ENCODE data around the gene TEN1. TPM values are rescaled to one million over a fixed set of nuclear protein-coding genes. Genes with fewer than 3 reads are reported as not detected.
A peak's percentile ranks its signal among the peaks of the same experiment; 100 is the strongest.

Gene TEN1
- total RNA-seq, 1 donor from 2014 or later = 5.9 TPM

DNA sequence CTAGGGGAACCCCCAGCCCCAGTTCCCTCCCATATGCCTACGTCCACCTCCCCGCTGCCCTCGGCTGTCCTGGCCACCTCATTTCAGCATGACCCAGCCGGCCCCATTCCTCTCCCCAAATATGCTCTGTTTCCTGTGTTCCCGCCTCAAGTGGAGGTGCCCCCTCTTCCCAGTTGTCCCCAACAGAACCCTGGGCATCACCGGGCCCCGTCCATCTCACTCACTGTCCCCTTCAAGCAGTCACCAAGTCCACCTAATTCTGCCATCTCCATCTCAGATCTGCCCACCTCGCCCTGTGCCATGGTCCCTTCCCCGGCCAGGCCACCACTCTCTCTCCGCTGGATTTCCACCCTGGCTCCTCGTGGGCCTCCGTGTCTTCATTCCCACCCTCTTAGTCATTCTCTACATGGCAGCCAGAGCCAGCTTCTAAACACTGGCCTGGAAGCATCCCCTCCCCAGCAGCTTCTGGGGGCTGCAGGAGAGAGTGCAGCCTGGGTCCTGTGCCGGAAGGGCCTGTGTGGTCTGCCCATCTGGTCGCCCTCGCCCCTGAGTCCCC is 34.4 kb downstream of the TEN1 start:
- H3K79me2 ChIP-seq (ENCODE audit: low read depth) = no peaks in the 10 kb centered on the region
- no peaks in the 10 kb centered on the region for H3F3A ChIP-seq (ENCODE audit: low read depth)
- no peaks in the 10 kb centered on the region for H3K9me3 ChIP-seq (ENCODE audit: low read depth)
- H3K27ac Mint-ChIP-seq = peak overlapping the region; percentile 29
- H3K27me3 ChIP-seq = no peaks in the 10 kb centered on the region
- no peaks in the 10 kb centered on the region for H3K4me1 ChIP-seq
- H3K36me3 Mint-ChIP-seq = no peaks in the 10 kb centered on the region
- peaks cover 16% of the 10 kb centered on the region for H3K4me1 Mint-ChIP-seq
- H3K27ac ChIP-seq = no peak overlapping the region
- TF ChIP-seq EZH2 (IDR thresholded peaks at IDR 0.05) (no peak), CTCF (IDR thresholded peaks at IDR 0.05) (no peak), EZH2phosphoT487 (IDR thresholded peaks at IDR 0.05) (no peak)
- no peak overlapping the region for H3K4me2 ChIP-seq
- no peak overlapping the region for H3K4me3 ChIP-seq
- H2AFZ ChIP-seq (replicated peaks) = no peak overlapping the region
- H4K20me1 ChIP-seq (ENCODE audit: low read depth) = no peaks in the 10 kb centered on the region
- H3K27me3 Mint-ChIP-seq (ENCODE audit: insufficient read depth, low read depth) = peaks cover 13% of the 10 kb centered on the region
- H3K9me3 Mint-ChIP-seq = no peaks in the 10 kb centered on the region
- H3K4me3 Mint-ChIP-seq = no peak overlapping the region
- no peaks in the 10 kb centered on the region for H3K36me3 ChIP-seq
- H3K9ac ChIP-seq = no peak overlapping the region
- no peak for DNase-seq (ENCODE audit: low spot score)

GRCh38 chr17:76014100-76014924 is 35.3 kb downstream of the TEN1 start:
- Histone ChIP-seq H3K4me1 (no peaks in the 10 kb centered on the region), H3K4me2 (no peak overlapping the region), H2AFZ (replicated peaks) (peak overlapping the region; percentile 77), H3K9me3 (ENCODE audit: low read depth) (no peaks in the 10 kb centered on the region), H3K79me2 (ENCODE audit: low read depth) (no peaks in the 10 kb centered on the region), H3K9ac (no peak overlapping the region), H3K27me3 (no peaks in the 10 kb centered on the region), H3K27ac (no peak overlapping the region), H3K36me3 (no peaks in the 10 kb centered on the region), H4K20me1 (ENCODE audit: low read depth) (no peaks in the 10 kb centered on the region), H3K4me3 (no peak overlapping the region), H3F3A (ENCODE audit: low read depth) (no peaks in the 10 kb centered on the region)
- peak; percentile 93 for DNase-seq (ENCODE audit: low spot score)
- Mint-ChIP-seq H3K36me3 (no peaks in the 10 kb centered on the region), H3K27me3 (ENCODE audit: insufficient read depth, low read depth) (peaks cover 12% of the 10 kb centered on the region), H3K27ac (no peak overlapping the region), H3K4me3 (no peak overlapping the region), H3K4me1 (peaks cover 16% of the 10 kb centered on the region), H3K9me3 (no peaks in the 10 kb centered on the region)
- TF ChIP-seq EZH2 (IDR thresholded peaks at IDR 0.05) = no peak
- TF ChIP-seq EZH2phosphoT487 (IDR thresholded peaks at IDR 0.05) = no peak
- TF ChIP-seq CTCF (IDR thresholded peaks at IDR 0.05) = peak; percentile 92

DNA sequence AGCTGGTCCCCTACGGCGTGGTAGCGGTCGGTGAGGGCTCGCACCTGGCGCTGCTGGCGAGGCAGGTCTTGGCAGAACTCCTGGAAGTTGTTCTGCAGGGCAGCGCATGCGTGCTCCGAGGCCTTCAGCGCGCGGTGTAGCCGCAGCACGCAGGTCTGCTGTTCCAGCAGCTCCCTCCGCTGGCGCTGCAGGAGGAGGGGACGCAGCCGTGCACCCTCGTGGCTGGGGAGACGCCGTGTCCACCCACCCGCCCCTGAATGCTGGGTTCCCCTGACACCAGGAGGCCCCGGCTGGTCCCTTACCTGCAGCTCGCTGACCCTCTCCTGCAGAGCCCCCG is 35.9 kb downstream of the TEN1 start:
- Histone ChIP-seq H3K79me2 (ENCODE audit: low read depth) (no peaks in the 10 kb centered on the region), H3K4me1 (no peaks in the 10 kb centered on the region), H3K9ac (no peak overlapping the region), H3K4me2 (no peak overlapping the region), H3F3A (ENCODE audit: low read depth) (no peaks in the 10 kb centered on the region), H3K27me3 (no peaks in the 10 kb centered on the region), H2AFZ (replicated peaks) (no peak overlapping the region), H3K27ac (no peak overlapping the region), H4K20me1 (ENCODE audit: low read depth) (no peaks in the 10 kb centered on the region), H3K9me3 (ENCODE audit: low read depth) (no peaks in the 10 kb centered on the region), H3K36me3 (no peaks in the 10 kb centered on the region), H3K4me3 (no peak overlapping the region)
- Mint-ChIP-seq H3K4me3 (no peak overlapping the region), H3K27ac (no peak overlapping the region), H3K4me1 (peaks cover 16% of the 10 kb centered on the region), H3K9me3 (no peaks in the 10 kb centered on the region), H3K36me3 (no peaks in the 10 kb centered on the region), H3K27me3 (ENCODE audit: insufficient read depth, low read depth) (peaks cover 10% of the 10 kb centered on the region)
- no peak for TF ChIP-seq EZH2phosphoT487 (IDR thresholded peaks at IDR 0.05)
- TF ChIP-seq CTCF (IDR thresholded peaks at IDR 0.05) = no peak
- no peak for TF ChIP-seq EZH2 (IDR thresholded peaks at IDR 0.05)
- DNase-seq (ENCODE audit: low spot score) = no peak

Data from neural progenitor cell (in vitro differentiated cells).